Measurements from ENCODE around the gene CRB3.
"Not testable (repeated sequence)": the region's sequence is repeated elsewhere in the genome, so short reads cannot be mapped to it uniquely, and the experiment has no call there.

CRB3 gene

GRCh38 chr19:6491802-6492592 is 27.9 kb downstream of the CRB3 start:
- Mint-ChIP-seq H3K27ac (no peak overlapping the region), H3K4me1 (peaks cover 16% of the 10 kb centered on the region)

DNA sequence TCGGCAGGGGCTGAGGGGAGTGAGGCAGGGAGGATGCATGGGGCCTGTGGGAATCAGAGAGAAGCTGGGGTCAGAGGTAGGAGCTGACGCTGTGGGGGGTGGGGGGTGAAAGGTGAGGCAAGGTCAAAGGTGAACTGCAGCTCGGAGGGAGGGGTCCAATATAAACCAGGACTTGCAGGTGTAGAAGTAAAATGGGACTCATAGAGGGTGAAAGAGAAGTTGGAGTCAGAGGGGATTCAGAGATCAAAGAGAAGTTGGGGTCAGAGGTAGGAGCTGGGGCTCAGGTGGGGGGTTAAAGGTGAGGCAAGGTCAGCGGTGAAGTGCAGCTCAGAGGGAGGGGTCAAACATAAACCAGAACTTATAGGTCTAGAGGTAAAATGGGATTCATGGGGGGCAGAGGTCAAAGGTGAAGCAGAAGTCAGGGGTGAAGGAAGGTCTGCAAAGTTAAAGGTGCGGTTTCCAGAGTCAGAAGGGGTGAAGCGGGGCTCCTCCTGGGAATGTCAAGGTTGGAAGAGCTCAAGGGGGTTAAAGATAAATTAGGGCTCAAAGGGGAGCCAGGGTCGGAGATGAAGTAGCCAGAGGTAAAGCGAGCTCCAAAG is 30.5 kb downstream of the CRB3 start:
- no peak for ATAC-seq
- H3K27me3 Mint-ChIP-seq, result no peaks in the 10 kb centered on the region
- no peaks in the 10 kb centered on the region for H3K9me3 Mint-ChIP-seq
- peaks cover 11% of the 10 kb centered on the region for H3K36me3 Mint-ChIP-seq
- H3K27ac Mint-ChIP-seq, result no peak overlapping the region
- no peak overlapping the region for H3K4me3 Mint-ChIP-seq
- H3K4me1 Mint-ChIP-seq, result peaks cover 9% of the 10 kb centered on the region

More at GRCh38 chr19:6491802-6492592, 27.9 kb downstream of the CRB3 start:
- no peak for ATAC-seq
- Mint-ChIP-seq H3K9me3 (no peaks in the 10 kb centered on the region), H3K4me3 (no peak overlapping the region), H3K36me3 (peaks cover 11% of the 10 kb centered on the region), H3K27me3 (no peaks in the 10 kb centered on the region)

GRCh38 chr19:6495947-6496346 is 31.9 kb downstream of the CRB3 start:
- H3K36me3 Mint-ChIP-seq, result peaks cover 11% of the 10 kb centered on the region
- H3K9me3 Mint-ChIP-seq, result no peaks in the 10 kb centered on the region
- H3K4me3 Mint-ChIP-seq, result no peak overlapping the region

GRCh38 chr19:6498294-6499036 is 34.4 kb downstream of the CRB3 start:
- H3K9me3 Mint-ChIP-seq, result no peaks in the 10 kb centered on the region
- peaks cover 9% of the 10 kb centered on the region for H3K4me1 Mint-ChIP-seq
- H3K27ac Mint-ChIP-seq, result no peak overlapping the region
- H3K27me3 Mint-ChIP-seq, result no peaks in the 10 kb centered on the region
- no peak overlapping the region for H3K4me3 Mint-ChIP-seq
- ATAC-seq, result no peak
- H3K36me3 Mint-ChIP-seq, result peaks cover 11% of the 10 kb centered on the region

More at GRCh38 chr19:6495947-6496346, 31.9 kb downstream of the CRB3 start:
- Mint-ChIP-seq H3K27me3 (no peaks in the 10 kb centered on the region), H3K4me1 (peaks cover under 1% of the 10 kb centered on the region), H3K27ac (no peak overlapping the region)
- ATAC-seq, result no peak

DNA sequence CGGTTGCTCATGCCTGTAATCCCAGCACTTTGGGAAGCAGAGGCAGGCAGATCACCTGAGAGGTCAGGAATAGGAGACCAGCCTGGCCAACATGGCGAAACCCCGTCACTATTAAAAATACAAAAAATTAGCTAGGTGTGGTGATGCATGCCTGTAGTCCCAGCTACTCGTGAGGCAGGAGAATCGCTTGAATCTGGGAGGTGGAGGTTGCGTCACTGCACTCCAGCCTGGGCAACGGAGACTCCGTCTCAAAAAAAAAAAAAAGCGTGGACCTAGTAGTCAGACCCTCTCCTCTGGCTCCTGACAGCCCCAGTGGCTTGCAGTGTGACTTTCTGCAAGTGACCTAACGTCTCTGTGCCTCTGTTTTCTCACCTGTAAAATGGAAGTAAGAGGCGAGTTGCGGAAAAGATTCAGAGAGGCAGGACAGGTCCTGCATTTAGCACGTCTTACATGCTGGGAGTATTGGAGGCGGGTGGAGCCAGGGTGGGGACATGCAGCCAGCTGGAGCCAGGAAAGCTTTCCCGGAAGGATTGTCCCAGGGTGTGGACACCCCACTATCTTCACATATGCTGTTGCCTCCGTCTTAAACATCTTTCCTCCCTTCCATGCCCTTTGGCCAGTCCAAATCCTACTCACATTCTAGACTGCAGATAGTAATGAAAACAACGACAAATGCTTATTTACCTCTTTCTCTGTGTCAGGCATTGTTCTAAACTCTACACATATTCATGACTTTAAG is 35.1 kb downstream of the CRB3 start:
- Mint-ChIP-seq H3K9me3 (no peaks in the 10 kb centered on the region), H3K27me3 (no peaks in the 10 kb centered on the region), H3K4me1 (peaks cover 9% of the 10 kb centered on the region), H3K27ac (no peak overlapping the region), H3K4me3 (no peak overlapping the region), H3K36me3 (peaks cover 8% of the 10 kb centered on the region)
- ATAC-seq, result no peak

GRCh38 chr19:6500837-6501739 is 37.0 kb downstream of the CRB3 start:
- Mint-ChIP-seq H3K27ac (peak overlapping the region; percentile 70), H3K27me3 (no peaks in the 10 kb centered on the region), H3K9me3 (no peaks in the 10 kb centered on the region), H3K4me3 (peak overlapping the region; percentile 86), H3K4me1 (peaks cover 18% of the 10 kb centered on the region), H3K36me3 (no peaks in the 10 kb centered on the region)
- ATAC-seq, result no peak

GRCh38 chr19:6501740-6502648 is 37.9 kb downstream of the CRB3 start, which contains the start of gene TUBB4A:
TUBB4A (minus strand) TSS chr19:6502309; CDS start chr19:6502212, 97 bp downstream.
- peak within 1 kb of the TSS; percentile 86 for H3K4me3 Mint-ChIP-seq

DNA sequence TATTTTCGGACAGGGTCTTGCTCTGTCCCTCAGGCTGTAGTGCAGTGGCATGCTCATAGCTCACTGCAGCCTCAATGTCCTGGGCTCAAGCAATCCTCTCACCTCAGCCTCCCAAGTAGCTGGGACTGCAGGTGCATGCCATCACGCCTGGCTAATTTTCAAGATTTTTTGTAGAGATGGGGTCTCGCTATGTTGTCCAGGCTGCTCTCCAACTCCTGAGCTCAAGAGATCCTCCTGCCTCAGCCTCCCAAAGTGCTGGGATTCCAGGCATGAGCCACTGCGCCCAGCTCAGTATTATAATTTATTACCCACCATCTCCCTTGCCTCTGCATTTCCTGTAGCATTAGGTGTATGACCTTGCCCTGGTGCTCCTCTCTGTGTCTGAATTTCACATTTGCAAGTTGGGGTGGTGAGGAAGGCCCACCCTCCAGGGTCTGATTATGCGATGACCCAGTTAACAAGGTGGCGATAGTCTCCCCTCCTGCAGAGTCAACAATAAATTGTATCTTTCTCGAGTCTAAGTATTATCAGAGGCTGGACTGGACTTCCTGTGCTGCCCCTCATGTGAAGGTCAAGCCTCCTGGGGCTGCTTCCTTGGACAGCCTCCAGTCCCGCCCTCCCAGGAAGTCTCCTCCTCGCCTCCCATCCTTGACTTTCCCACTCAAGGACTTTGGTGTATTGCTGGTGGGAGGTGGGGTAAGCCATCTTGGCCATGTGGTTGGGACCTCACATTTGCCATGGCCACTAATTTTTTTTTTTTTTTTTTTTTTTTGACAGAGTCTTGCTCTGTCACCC is 39.5 kb downstream of the CRB3 start:
- peaks cover 18% of the 10 kb centered on the region for H3K4me1 Mint-ChIP-seq
- H3K27ac Mint-ChIP-seq, result no peak overlapping the region
- no peaks in the 10 kb centered on the region for H3K9me3 Mint-ChIP-seq
- no peaks in the 10 kb centered on the region for H3K36me3 Mint-ChIP-seq
- H3K27me3 Mint-ChIP-seq, result no peaks in the 10 kb centered on the region
- peak overlapping the region; percentile 86 for H3K4me3 Mint-ChIP-seq
- no peak for ATAC-seq

More at GRCh38 chr19:6501740-6502648, 37.9 kb downstream of the CRB3 start, which contains the start of gene TUBB4A:
- H3K27me3 Mint-ChIP-seq, result no peaks in the 10 kb centered on the region
- H3K36me3 Mint-ChIP-seq, result no peaks in the 10 kb centered on the region
- H3K27ac Mint-ChIP-seq, result peak within 1 kb of the TSS; percentile 70
- peak; percentile 89 for ATAC-seq
- no peaks in the 10 kb centered on the region for H3K9me3 Mint-ChIP-seq
- peaks cover 18% of the 10 kb centered on the region for H3K4me1 Mint-ChIP-seq

GRCh38 chr19:6508028-6508771 is 44.1 kb downstream of the CRB3 start:
- not testable (repeated sequence) for H3K27ac Mint-ChIP-seq

DNA sequence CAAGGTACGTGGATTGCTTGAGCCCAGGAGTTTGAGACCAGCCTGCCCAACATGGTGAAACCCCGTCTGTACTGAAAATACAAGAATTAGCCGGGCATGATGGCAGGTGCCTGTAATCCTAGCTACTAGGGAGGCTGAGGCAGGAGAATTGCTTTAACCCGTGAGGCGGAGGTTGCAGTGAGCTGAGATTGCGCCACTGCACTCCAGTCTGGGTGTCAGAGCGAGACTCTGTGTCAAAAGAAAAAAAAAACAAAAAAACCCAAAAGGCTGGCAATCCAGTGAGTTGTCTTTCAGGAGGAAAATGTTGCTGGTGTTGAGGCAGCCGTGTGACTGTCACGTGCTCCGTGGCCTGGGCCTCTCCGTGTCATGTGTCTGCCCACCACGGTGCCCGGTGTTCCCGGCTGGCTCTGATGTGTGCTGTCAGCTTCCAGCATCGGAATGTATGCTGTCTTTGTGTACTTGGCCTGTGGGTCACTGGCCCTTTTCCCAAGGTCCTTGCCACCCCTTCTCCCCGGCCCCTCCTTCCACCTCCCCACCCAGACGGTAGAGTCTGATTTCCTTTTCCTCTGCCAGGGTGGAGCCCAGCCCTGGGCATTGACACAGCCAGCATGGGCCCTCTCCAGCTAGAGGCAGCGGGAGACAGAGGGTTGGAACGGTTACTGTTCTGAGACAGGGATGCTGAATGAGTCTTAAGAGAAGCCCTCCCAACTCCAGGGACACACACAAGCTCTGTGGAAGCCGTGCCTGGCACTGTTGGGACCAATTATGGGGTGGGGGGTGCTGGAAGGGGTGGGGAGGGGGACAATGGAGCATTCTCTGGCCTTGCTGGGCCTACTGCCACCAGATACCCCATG is 45.3 kb downstream of the CRB3 start:
- H3K36me3 Mint-ChIP-seq, result no peaks in the 10 kb centered on the region
- no peaks in the 10 kb centered on the region for H3K9me3 Mint-ChIP-seq
- ATAC-seq, result no peak

More at GRCh38 chr19:6508028-6508771, 44.1 kb downstream of the CRB3 start:
- H3K9me3 Mint-ChIP-seq, H3K36me3 Mint-ChIP-seq, H3K27me3 Mint-ChIP-seq, H3K4me3 Mint-ChIP-seq, ATAC-seq, H3K4me1 Mint-ChIP-seq: not testable (repeated sequence)

DNA sequence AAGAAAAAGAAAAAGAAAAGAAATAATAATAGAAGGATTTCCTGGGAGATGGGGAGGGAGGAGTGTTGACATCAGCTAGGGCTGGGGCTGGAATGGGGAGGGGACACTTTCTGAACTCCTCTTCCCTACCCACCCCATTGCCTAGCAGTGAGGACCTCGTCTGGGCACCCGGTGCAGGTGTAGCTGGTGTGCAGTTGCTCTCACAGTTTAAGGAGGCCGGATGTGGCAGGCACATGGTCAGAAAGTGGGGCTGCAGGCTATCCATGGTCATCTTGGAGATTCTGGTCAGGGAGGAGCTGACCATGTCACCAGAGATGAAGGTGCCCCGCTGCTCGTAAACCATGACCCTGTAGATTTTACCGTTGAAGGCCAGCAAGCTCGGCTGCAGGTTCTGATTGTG is 46.5 kb downstream of the CRB3 start:
- H3K36me3 Mint-ChIP-seq, result no peaks in the 10 kb centered on the region
- no peak for ATAC-seq
- H3K27me3 Mint-ChIP-seq, result no peaks in the 10 kb centered on the region
- H3K9me3 Mint-ChIP-seq, result no peaks in the 10 kb centered on the region
- H3K27ac Mint-ChIP-seq, result no peak overlapping the region
- H3K4me1 Mint-ChIP-seq, result peaks cover 6% of the 10 kb centered on the region
- no peak overlapping the region for H3K4me3 Mint-ChIP-seq

More for the DNA sequence above, 45.3 kb downstream of the CRB3 start:
- H3K4me1 Mint-ChIP-seq, result peaks cover 8% of the 10 kb centered on the region
- H3K27me3 Mint-ChIP-seq, result no peaks in the 10 kb centered on the region
- H3K4me3 Mint-ChIP-seq, result no peak overlapping the region
- H3K27ac Mint-ChIP-seq, result no peak overlapping the region
